SK-N-SH treated with all-trans-retinoic acid at 6 μM for 48 hours (cell line): ENCODE data around the gene PDHB.

ENCODE experiments used
- ATAC-seq: fragments of 200-7000 bp; cut with Tn5 transposase; 3 replicates; pipeline ENCODE4 v1.9.1; 2020; ENCODE audit warnings: mild to moderate bottlenecking, moderate library complexity
- ARNTL ChIP-seq: fragments of 450-650 bp; formaldehyde crosslinking; IDR thresholded peaks from 2 replicates; pipeline ENCODE4 v1.5.0; 2020; ENCODE audit warnings: low read depth, mild to moderate bottlenecking, moderate library complexity, borderline replicate concordance
- BACH2 ChIP-seq: fragments of 250-450 bp; sonication (Bioruptor Pico); IDR thresholded peaks from 2 replicates; pipeline ENCODE4 v1.9.0; 2021; ENCODE audit warnings: mild to moderate bottlenecking, borderline replicate concordance
- CSDC2 ChIP-seq: fragments of 250-450 bp; sonication (Bioruptor Pico); IDR thresholded peaks from 2 replicates; pipeline ENCODE4 v1.5.0; 2020; ENCODE audit warnings: mild to moderate bottlenecking, moderate library complexity
- GLIS3 ChIP-seq: fragments of 250-450 bp; sonication (Bioruptor Pico); IDR thresholded peaks from 2 replicates; pipeline ENCODE4 v1.5.0; 2020; ENCODE audit warnings: mild to moderate bottlenecking, moderate library complexity
- ISL1 ChIP-seq: fragments of 250-450 bp; sonication (Bioruptor Pico); IDR thresholded peaks from 2 replicates; pipeline ENCODE4 v2.1.2; 2022; ENCODE audit warnings: mild to moderate bottlenecking, moderate library complexity
- OSR1 ChIP-seq: fragments of 250-450 bp; sonication (Bioruptor Pico); IDR thresholded peaks from 2 replicates; pipeline ENCODE4 v1.8.0; 2022; ENCODE audit warnings: moderate library complexity, mild to moderate bottlenecking, inconsistent platforms
- POU6F1 ChIP-seq: fragments of 250-450 bp; sonication (Bioruptor Pico); IDR thresholded peaks from 2 replicates; pipeline ENCODE4 v1.8.0; 2021; ENCODE audit warnings: low read depth, mild to moderate bottlenecking, moderate library complexity, borderline replicate concordance
- RARB ChIP-seq: fragments of 250-450 bp; sonication (Bioruptor Pico); IDR thresholded peaks from 2 replicates; pipeline ENCODE4 v1.8.0; 2021; ENCODE audit warnings: mild to moderate bottlenecking, moderate library complexity
- SNAI2 ChIP-seq: fragments of 250-450 bp; sonication (Bioruptor Pico); IDR thresholded peaks from 2 replicates; pipeline ENCODE4 v1.5.0; 2020; ENCODE audit warnings: mild to moderate bottlenecking, moderate library complexity
- TCF4 ChIP-seq: fragments of 250-450 bp; sonication (Bioruptor Pico); IDR thresholded peaks from 2 replicates; pipeline ENCODE4 v1.8.0; 2021; ENCODE audit warnings: mild to moderate bottlenecking, moderate library complexity, borderline replicate concordance
- TOX ChIP-seq: fragments of 250-450 bp; sonication (Bioruptor Pico); IDR thresholded peaks from 2 replicates; pipeline ENCODE4 v1.8.0; 2021; ENCODE audit warnings: mild to moderate bottlenecking, moderate library complexity, borderline replicate concordance
- ZC3H10 ChIP-seq: fragments of 250-450 bp; sonication (Bioruptor Pico); IDR thresholded peaks from 2 replicates; pipeline ENCODE4 v1.5.1; 2021; ENCODE audit warnings: mild to moderate bottlenecking, moderate library complexity
- ZFP3 ChIP-seq: fragments of 250-450 bp; sonication (Bioruptor Pico); IDR thresholded peaks from 2 replicates; pipeline ENCODE4 v1.5.0; 2020; ENCODE audit warnings: mild to moderate bottlenecking, moderate library complexity
- ZNF565 ChIP-seq: fragments of 450-650 bp; formaldehyde crosslinking; conservative IDR thresholded peaks from 2 replicates; pipeline ENCODE4 v1.5.0; 2020; ENCODE audit warnings: low read depth, mild to moderate bottlenecking, moderate library complexity
- ZNF8 ChIP-seq: fragments of 450-650 bp; formaldehyde crosslinking; IDR thresholded peaks from 2 replicates; pipeline ENCODE4 v1.5.0; 2020; ENCODE audit warnings: mild to moderate bottlenecking, moderate library complexity
- TF ChIP-seq, protein P1 (sequence below): fragments of 250-450 bp; sonication (Bioruptor Pico); IDR thresholded peaks from 2 replicates; pipeline ENCODE4 v1.5.1; 2021; ENCODE audit warnings: mild to moderate bottlenecking, moderate library complexity
- TF ChIP-seq, protein P2 (sequence below): fragments of 250-450 bp; sonication (Bioruptor Pico); IDR thresholded peaks from 2 replicates; pipeline ENCODE4 v1.5.1; 2020; ENCODE audit warnings: low read depth, mild to moderate bottlenecking, moderate library complexity
- TF ChIP-seq, protein P3 (sequence below): fragments of 250-450 bp; sonication (Bioruptor Pico); IDR thresholded peaks from 2 replicates; pipeline ENCODE4 v1.8.0; 2020; ENCODE audit warnings: mild to moderate bottlenecking, moderate library complexity, borderline replicate concordance
- TF ChIP-seq, protein P4 (sequence below): fragments of 250-450 bp; sonication (Bioruptor Pico); IDR thresholded peaks from 2 replicates; pipeline ENCODE4 v1.5.0; 2020; ENCODE audit warnings: mild to moderate bottlenecking, moderate library complexity

The PDHB gene

GRCh38 chr3:58377750-58378149 lies 55.9 kb downstream of the PDHB start:
- no peak for ATAC-seq
- TF ChIP-seq RARB (CRISPR knock-in tag), result no peak
- TF ChIP-seq TOX (CRISPR knock-in tag), result no peak
- TF ChIP-seq BACH2 (CRISPR knock-in tag), result no peak
- TF ChIP-seq CSDC2, result no peak
- TF ChIP-seq ZFP3 (CRISPR knock-in tag), result no peak
- TF ChIP-seq, protein P1, sequence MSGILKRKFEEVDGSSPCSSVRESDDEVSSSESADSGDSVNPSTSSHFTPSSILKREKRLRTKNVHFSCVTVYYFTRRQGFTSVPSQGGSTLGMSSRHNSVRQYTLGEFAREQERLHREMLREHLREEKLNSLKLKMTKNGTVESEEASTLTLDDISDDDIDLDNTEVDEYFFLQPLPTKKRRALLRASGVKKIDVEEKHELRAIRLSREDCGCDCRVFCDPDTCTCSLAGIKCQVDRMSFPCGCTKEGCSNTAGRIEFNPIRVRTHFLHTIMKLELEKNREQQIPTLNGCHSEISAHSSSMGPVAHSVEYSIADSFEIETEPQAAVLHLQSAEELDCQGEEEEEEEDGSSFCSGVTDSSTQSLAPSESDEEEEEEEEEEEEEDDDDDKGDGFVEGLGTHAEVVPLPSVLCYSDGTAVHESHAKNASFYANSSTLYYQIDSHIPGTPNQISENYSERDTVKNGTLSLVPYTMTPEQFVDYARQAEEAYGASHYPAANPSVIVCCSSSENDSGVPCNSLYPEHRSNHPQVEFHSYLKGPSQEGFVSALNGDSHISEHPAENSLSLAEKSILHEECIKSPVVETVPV, result no peak
- no peak for TF ChIP-seq SNAI2 (CRISPR knock-in tag)
- TF ChIP-seq ARNTL (CRISPR knock-in tag), result no peak
- TF ChIP-seq, protein P2, sequence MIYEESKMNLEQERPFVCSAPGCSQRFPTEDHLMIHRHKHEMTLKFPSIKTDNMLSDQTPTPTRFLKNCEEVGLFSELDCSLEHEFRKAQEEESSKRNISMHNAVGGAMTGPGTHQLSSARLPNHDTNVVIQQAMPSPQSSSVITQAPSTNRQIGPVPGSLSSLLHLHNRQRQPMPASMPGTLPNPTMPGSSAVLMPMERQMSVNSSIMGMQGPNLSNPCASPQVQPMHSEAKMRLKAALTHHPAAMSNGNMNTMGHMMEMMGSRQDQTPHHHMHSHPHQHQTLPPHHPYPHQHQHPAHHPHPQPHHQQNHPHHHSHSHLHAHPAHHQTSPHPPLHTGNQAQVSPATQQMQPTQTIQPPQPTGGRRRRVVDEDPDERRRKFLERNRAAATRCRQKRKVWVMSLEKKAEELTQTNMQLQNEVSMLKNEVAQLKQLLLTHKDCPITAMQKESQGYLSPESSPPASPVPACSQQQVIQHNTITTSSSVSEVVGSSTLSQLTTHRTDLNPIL (CRISPR knock-in tag), result no peak
- no peak for TF ChIP-seq ZNF565 (CRISPR knock-in tag)
- no peak for TF ChIP-seq TCF4 (CRISPR knock-in tag)
- no peak for TF ChIP-seq POU6F1 (CRISPR knock-in tag)
- no peak for TF ChIP-seq GLIS3 (CRISPR knock-in tag)
- TF ChIP-seq, protein P3, sequence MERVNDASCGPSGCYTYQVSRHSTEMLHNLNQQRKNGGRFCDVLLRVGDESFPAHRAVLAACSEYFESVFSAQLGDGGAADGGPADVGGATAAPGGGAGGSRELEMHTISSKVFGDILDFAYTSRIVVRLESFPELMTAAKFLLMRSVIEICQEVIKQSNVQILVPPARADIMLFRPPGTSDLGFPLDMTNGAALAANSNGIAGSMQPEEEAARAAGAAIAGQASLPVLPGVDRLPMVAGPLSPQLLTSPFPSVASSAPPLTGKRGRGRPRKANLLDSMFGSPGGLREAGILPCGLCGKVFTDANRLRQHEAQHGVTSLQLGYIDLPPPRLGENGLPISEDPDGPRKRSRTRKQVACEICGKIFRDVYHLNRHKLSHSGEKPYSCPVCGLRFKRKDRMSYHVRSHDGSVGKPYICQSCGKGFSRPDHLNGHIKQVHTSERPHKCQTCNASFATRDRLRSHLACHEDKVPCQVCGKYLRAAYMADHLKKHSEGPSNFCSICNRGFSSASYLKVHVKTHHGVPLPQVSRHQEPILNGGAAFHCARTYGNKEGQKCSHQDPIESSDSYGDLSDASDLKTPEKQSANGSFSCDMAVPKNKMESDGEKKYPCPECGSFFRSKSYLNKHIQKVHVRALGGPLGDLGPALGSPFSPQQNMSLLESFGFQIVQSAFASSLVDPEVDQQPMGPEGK (CRISPR knock-in tag), result no peak
- TF ChIP-seq, protein P4, sequence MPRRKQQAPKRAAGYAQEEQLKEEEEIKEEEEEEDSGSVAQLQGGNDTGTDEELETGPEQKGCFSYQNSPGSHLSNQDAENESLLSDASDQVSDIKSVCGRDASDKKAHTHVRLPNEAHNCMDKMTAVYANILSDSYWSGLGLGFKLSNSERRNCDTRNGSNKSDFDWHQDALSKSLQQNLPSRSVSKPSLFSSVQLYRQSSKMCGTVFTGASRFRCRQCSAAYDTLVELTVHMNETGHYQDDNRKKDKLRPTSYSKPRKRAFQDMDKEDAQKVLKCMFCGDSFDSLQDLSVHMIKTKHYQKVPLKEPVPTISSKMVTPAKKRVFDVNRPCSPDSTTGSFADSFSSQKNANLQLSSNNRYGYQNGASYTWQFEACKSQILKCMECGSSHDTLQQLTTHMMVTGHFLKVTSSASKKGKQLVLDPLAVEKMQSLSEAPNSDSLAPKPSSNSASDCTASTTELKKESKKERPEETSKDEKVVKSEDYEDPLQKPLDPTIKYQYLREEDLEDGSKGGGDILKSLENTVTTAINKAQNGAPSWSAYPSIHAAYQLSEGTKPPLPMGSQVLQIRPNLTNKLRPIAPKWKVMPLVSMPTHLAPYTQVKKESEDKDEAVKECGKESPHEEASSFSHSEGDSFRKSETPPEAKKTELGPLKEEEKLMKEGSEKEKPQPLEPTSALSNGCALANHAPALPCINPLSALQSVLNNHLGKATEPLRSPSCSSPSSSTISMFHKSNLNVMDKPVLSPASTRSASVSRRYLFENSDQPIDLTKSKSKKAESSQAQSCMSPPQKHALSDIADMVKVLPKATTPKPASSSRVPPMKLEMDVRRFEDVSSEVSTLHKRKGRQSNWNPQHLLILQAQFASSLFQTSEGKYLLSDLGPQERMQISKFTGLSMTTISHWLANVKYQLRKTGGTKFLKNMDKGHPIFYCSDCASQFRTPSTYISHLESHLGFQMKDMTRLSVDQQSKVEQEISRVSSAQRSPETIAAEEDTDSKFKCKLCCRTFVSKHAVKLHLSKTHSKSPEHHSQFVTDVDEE, result no peak
- TF ChIP-seq ZC3H10, result no peak
- TF ChIP-seq ISL1 (CRISPR knock-in tag), result no peak
- TF ChIP-seq OSR1, result no peak
- TF ChIP-seq ZNF8, result no peak
- TF ChIP-seq, all 23 proteins: peak for 0
